ENCODE measurements around the gene PIP5K1B. TPM values are rescaled to one million over a fixed set of nuclear protein-coding genes. Genes with fewer than 3 reads are reported as not detected.

PIP5K1B gene
- total and polyA plus RNA-seq, 2 of the 13 experiments (the other 11 are each of a cell fraction or from before 2014, with no cell fraction given): 15.8 to 17.5 TPM

- no peaks in the 10 kb centered on the region for H3K27me3 ChIP-seq (ENCODE audit: control insufficient read depth in 1 of 2, insufficient read depth in 2 of 2, low read length in 2 of 2)
- no peak for DNase-seq (ENCODE audit: low spot score)
- whole genome bisulfite sequencing (ENCODE audit: low lambda C conversion rate): 95% methylated on average over 11 of the region's 11 CpGs
- CTCF ChIA-PET (ENCODE audit: low intra/inter-chr PET ratio, low total read pairs): no interaction called here
- no peak overlapping the region for H3K27ac ChIP-seq (ENCODE audit: extremely low read length, insufficient read depth, low read length)
- in situ Hi-C loops (cut with HindIII; ENCODE audit: extremely low pct_ligation_motif_present, low pct_unique_long_range_greater_than_20kb): no loop called here
- no peak overlapping the region for H3K4me2 ChIP-seq (ENCODE audit: low read depth, low read length)
- no peak for FAIRE-seq
- no peak for ATAC-seq
- H3K9ac ChIP-seq (ENCODE audit: insufficient read depth, low read depth, low read length): no peak overlapping the region
- POLR2A ChIA-PET: no interaction called here
- BruUV-seq (replicated peaks): no TSS peak
- no peak overlapping the region for H2AFZ ChIP-seq (ENCODE audit: low read length)
- no peaks in the 10 kb centered on the region for H3K4me1 ChIP-seq (ENCODE audit: insufficient read depth, low read length)
- intact Hi-C loops (cut with micrococcal nuclease; ENCODE audit: unreplicated experiment): no loop called here
- no peaks in the 10 kb centered on the region for H3K9me3 ChIP-seq (ENCODE audit: low read length)
- peaks cover 0 to 2% of the 10 kb centered on the region in 2 experiments; a peak in 1 of 5 replicates for H3K36me3 ChIP-seq (replicated peaks in 1 of 2; ENCODE audit: control insufficient read depth in 1 of 2, insufficient read depth in 2 of 2, low read length in 2 of 2)
- H3K79me2 ChIP-seq (ENCODE audit: insufficient read depth, low read length): no peaks in the 10 kb centered on the region
- no peaks in the 10 kb centered on the region for H4K20me1 ChIP-seq (ENCODE audit: insufficient read depth, low read length)
- H3K4me3 ChIP-seq (replicated peaks in 1 of 3; ENCODE audit: insufficient read depth in 1 of 3, low read depth in 2 of 3, low read length in 3 of 3): no peak overlapping the region
- TF ChIP-seq ATF6 (CRISPR knock-in tag; conservative IDR thresholded peaks at IDR 0.05): no peak
- no peak for TF ChIP-seq SRSF4 (IDR thresholded peaks at IDR 0.05; ENCODE audit: low read depth, low read length, poor library complexity, severe bottlenecking)
- no peak for TF ChIP-seq ZFP37 (CRISPR knock-in tag; IDR thresholded peaks at IDR 0.05; ENCODE audit: borderline replicate concordance)
- no peak for TF ChIP-seq MLLT10 (CRISPR knock-in tag; IDR thresholded peaks at IDR 0.05)
- TF ChIP-seq, protein P1, sequence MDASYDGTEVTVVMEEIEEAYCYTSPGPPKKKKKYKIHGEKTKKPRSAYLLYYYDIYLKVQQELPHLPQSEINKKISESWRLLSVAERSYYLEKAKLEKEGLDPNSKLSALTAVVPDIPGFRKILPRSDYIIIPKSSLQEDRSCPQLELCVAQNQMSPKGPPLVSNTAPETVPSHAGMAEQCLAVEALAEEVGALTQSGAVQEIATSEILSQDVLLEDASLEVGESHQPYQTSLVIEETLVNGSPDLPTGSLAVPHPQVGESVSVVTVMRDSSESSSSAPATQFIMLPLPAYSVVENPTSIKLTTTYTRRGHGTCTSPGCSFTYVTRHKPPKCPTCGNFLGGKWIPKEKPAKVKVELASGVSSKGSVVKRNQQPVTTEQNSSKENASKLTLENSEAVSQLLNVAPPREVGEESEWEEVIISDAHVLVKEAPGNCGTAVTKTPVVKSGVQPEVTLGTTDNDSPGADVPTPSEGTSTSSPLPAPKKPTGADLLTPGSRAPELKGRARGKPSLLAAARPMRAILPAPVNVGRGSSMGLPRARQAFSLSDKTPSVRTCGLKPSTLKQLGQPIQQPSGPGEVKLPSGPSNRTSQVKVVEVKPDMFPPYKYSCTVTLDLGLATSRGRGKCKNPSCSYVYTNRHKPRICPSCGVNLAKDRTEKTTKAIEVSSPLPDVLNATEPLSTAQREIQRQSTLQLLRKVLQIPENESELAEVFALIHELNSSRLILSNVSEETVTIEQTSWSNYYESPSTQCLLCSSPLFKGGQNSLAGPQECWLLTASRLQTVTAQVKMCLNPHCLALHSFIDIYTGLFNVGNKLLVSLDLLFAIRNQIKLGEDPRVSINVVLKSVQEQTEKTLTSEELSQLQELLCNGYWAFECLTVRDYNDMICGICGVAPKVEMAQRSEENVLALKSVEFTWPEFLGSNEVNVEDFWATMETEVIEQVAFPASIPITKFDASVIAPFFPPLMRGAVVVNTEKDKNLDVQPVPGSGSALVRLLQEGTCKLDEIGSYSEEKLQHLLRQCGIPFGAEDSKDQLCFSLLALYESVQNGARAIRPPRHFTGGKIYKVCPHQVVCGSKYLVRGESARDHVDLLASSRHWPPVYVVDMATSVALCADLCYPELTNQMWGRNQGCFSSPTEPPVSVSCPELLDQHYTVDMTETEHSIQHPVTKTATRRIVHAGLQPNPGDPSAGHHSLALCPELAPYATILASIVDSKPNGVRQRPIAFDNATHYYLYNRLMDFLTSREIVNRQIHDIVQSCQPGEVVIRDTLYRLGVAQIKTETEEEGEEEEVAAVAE (CRISPR knock-in tag; IDR thresholded peaks at IDR 0.05; ENCODE audit: borderline replicate concordance): no peak
- TF ChIP-seq, protein P2, sequence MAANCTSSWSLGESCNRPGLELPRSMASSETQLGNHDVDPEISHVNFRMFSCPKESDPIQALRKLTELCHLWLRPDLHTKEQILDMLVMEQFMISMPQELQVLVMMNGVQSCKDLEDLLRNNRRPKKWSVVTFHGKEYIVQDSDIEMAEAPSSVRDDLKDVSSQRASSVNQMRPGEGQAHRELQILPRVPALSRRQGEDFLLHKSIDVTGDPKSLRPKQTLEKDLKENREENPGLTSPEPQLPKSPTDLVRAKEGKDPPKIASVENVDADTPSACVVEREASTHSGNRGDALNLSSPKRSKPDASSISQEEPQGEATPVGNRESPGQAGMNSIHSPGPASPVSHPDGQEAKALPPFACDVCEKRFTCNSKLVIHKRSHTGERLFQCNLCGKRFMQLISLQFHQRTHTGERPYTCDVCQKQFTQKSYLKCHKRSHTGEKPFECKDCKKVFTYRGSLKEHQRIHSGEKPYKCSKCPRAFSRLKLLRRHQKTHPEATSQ (CRISPR knock-in tag; IDR thresholded peaks at IDR 0.05; ENCODE audit: borderline replicate concordance): no peak
- no peak for TF ChIP-seq SP140L (CRISPR knock-in tag; IDR thresholded peaks at IDR 0.05; ENCODE audit: borderline replicate concordance)
- TF ChIP-seq ZNF296 (CRISPR knock-in tag; conservative IDR thresholded peaks at IDR 0.05): no peak
- no peak for TF ChIP-seq SYNCRIP (IDR thresholded peaks at IDR 0.05; ENCODE audit: insufficient read depth, low read depth, low read length)
- no peak for TF ChIP-seq ATF7-NPFF (CRISPR knock-in tag; IDR thresholded peaks at IDR 0.05; ENCODE audit: low read depth)
- TF ChIP-seq, protein P3, sequence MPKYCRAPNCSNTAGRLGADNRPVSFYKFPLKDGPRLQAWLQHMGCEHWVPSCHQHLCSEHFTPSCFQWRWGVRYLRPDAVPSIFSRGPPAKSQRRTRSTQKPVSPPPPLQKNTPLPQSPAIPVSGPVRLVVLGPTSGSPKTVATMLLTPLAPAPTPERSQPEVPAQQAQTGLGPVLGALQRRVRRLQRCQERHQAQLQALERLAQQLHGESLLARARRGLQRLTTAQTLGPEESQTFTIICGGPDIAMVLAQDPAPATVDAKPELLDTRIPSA (CRISPR knock-in tag; IDR thresholded peaks at IDR 0.05; ENCODE audit: borderline replicate concordance): no peak
- TF ChIP-seq SP2 (CRISPR knock-in tag; IDR thresholded peaks at IDR 0.05): no peak
- TF ChIP-seq SKI (IDR thresholded peaks at IDR 0.05; ENCODE audit: partially characterized antibody): no peak
- TF ChIP-seq SP1 (IDR thresholded peaks at IDR 0.05): no peak
- TF ChIP-seq SP1 (CRISPR knock-in tag; IDR thresholded peaks at IDR 0.05): no peak
Measured at GRCh38 chr9:68804911-68805889, 100.2 kb downstream of the PIP5K1B start.
